MCF 10A (cell line): ENCODE results near the gene ITFG1. TPM values are rescaled to one million over a fixed set of nuclear protein-coding genes. Genes with fewer than 3 reads are reported as not detected.

Experiments used
- BruUV-seq: library from RNA; stranded (reverse); fragments of 400-500 nt; replicated peaks from 2 replicates; lab custom pipeline; 2021; lab: Mats Ljungman, UMichigan
- CTCF ChIA-PET: fragments of 300-600 bp; sonication (Branson Sonifier 250); formaldehyde crosslinking; extraction: SDS; loops from one replicate; lab custom pipeline; 2021; ENCODE audit warnings: antibody characterized with exemption, inconsistent platforms; lab: Yijun Ruan, JAX
- POLR2A ChIA-PET: fragments of 300-600, 350-650 bp; sonication (Branson Sonifier 250); formaldehyde crosslinking; extraction: SDS; loops from one replicate; lab custom pipeline; 2020; ENCODE audit warnings: antibody characterized with exemption, inconsistent platforms; lab: Yijun Ruan, JAX
- DNase-seq: peaks from one replicate; pipeline ENCODE4 v3.0.0-alpha.2; 2018; ENCODE audit not compliant: unreplicated experiment
- H3K27ac Mint-ChIP-seq: one replicate; pipeline ENCODE4 v1.8.0; 2022; ENCODE audit warnings: mild to moderate bottlenecking, low read depth, mixed read lengths; ENCODE audit not compliant: unreplicated experiment
- H3K27me3 Mint-ChIP-seq: one replicate; pipeline ENCODE4 v1.8.0; 2022; ENCODE audit warnings: mixed read lengths; ENCODE audit not compliant: insufficient read depth, unreplicated experiment
- H3K36me3 Mint-ChIP-seq: one replicate; pipeline ENCODE4 v1.8.0; 2022; ENCODE audit warnings: mild to moderate bottlenecking, moderate library complexity, mixed read lengths; ENCODE audit not compliant: insufficient read depth, unreplicated experiment
- H3K4me1 Mint-ChIP-seq: one replicate; pipeline ENCODE4 v1.8.0; 2022; ENCODE audit warnings: mixed read lengths; ENCODE audit not compliant: insufficient read depth, unreplicated experiment
- H3K4me3 Mint-ChIP-seq: one replicate; pipeline ENCODE4 v1.8.0; 2022; ENCODE audit warnings: mild to moderate bottlenecking, moderate library complexity, mixed read lengths; ENCODE audit not compliant: unreplicated experiment
- H3K9me3 Mint-ChIP-seq: one replicate; pipeline ENCODE4 v1.8.0; 2022; ENCODE audit warnings: mixed read lengths; ENCODE audit not compliant: unreplicated experiment
- intact Hi-C: fragments of 100-400 bp; cut with micrococcal nuclease; formaldehyde crosslinking; loops from 2 replicates; pipeline ENCODE4 v1.14.1; 2022
- total RNA-seq: library from RNA; stranded (reverse); gene quantifications from 2 replicates; pipeline ENCODE4 v1.2.3, GENCODE V29; 2022
- TF ChIP-seq, protein P1 (sequence below): fragments of 200-600 bp; IDR thresholded peaks from one replicate; pipeline ENCODE4 v1.8.0; 2022; ENCODE audit warnings: antibody characterized with exemption, mild to moderate bottlenecking; ENCODE audit not compliant: unreplicated experiment

ITFG1 gene
- total RNA-seq, 1 experiment from 2014 or later, result 35.4 TPM

DNA sequence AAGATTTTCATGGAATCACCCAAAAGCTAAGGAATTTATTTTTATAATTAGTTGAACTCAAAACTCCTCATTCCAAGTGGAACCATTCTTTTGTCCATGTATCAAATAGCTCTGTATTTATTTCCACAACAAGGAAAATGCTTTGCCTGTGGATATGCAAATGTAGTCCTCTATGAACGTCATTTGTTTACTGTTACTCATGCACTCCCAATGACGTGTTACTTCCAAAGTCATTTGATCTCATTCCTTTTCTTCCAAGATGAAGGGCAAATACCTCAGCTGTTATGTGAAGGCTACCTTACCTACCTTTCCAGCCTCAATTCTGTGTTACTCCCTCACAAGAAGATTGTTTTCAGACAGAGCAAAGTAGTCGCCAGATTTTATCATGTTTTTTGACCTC is 83.7 kb downstream of the ITFG1 start:
- no peaks in the 10 kb centered on the region for H3K4me1 Mint-ChIP-seq
- CTCF ChIA-PET, result interaction anchor here (0.7 to 0.9 kb wide), 4 partner anchors 26 to 347 kb away, joined by 3 read pairs; no protein-coding TSS in a partner anchor
- peaks cover 17% of the 10 kb centered on the region for H3K36me3 Mint-ChIP-seq
- POLR2A ChIA-PET, result interaction anchor here (0.9 kb wide), 1 partner anchor 49 kb away, joined by 3 read pairs; no protein-coding TSS in a partner anchor
- intact Hi-C loops, result no loop called here
- no peak overlapping the region for H3K27ac Mint-ChIP-seq
- H3K27me3 Mint-ChIP-seq, result no peaks in the 10 kb centered on the region
- TF ChIP-seq, protein P1, sequence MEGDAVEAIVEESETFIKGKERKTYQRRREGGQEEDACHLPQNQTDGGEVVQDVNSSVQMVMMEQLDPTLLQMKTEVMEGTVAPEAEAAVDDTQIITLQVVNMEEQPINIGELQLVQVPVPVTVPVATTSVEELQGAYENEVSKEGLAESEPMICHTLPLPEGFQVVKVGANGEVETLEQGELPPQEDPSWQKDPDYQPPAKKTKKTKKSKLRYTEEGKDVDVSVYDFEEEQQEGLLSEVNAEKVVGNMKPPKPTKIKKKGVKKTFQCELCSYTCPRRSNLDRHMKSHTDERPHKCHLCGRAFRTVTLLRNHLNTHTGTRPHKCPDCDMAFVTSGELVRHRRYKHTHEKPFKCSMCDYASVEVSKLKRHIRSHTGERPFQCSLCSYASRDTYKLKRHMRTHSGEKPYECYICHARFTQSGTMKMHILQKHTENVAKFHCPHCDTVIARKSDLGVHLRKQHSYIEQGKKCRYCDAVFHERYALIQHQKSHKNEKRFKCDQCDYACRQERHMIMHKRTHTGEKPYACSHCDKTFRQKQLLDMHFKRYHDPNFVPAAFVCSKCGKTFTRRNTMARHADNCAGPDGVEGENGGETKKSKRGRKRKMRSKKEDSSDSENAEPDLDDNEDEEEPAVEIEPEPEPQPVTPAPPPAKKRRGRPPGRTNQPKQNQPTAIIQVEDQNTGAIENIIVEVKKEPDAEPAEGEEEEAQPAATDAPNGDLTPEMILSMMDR, result no peak
- no peaks in the 10 kb centered on the region for H3K9me3 Mint-ChIP-seq
- peak; percentile 7 for DNase-seq
- no peak overlapping the region for H3K4me3 Mint-ChIP-seq
- BruUV-seq, result no TSS peak

DNA sequence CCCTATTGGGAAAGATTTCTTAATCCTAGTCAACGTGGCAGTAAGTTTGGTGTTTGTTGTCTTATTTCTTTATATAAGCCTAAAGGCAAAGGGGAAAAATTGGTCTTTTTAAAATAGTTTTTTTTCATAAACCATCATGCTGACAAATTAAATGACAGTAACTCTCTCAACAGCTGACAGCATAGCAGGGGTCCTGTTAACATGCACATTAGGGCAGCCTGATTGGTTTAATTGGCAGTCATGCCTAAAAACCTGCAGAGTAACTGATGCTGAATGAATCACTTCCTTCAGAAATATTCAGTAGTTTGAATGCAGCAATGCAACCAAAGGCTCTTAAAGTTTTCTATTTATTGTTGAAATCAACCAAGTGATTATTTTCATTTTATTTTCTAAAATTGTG is 85.4 kb downstream of the ITFG1 start:
- DNase-seq, result no peak
- no peak overlapping the region for H3K27ac Mint-ChIP-seq
- intact Hi-C loops, result no loop called here
- peaks cover 21% of the 10 kb centered on the region for H3K36me3 Mint-ChIP-seq
- TF ChIP-seq, protein P1, result no peak
- no TSS peak for BruUV-seq
- CTCF ChIA-PET, result no interaction called here
- no peaks in the 10 kb centered on the region for H3K4me1 Mint-ChIP-seq
- no peak overlapping the region for H3K4me3 Mint-ChIP-seq
- no peaks in the 10 kb centered on the region for H3K9me3 Mint-ChIP-seq
- POLR2A ChIA-PET, result interaction anchor here (0.6 kb wide), 1 partner anchor 352 kb away, joined by 3 read pairs; no protein-coding TSS in a partner anchor
- H3K27me3 Mint-ChIP-seq, result no peaks in the 10 kb centered on the region

DNA sequence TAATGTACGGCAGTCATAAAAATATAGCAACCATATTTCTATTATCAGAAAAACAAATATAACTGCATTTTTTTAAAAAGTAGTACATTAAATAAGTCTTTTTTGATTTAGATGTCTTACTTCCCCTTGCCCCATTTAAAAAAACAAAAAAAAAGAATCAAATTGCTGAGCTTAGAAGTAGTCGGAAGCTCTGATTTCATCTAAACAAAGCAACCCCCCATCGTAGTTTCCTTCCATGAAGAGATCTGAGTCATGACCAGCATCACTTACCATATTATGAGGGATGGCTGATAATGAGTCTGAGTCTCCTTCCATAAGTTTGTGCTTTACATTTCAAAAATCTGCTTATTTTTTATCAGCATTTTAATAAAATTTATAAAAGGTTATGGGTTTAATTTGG is 86.2 kb downstream of the ITFG1 start:
- Mint-ChIP-seq H3K9me3 (no peaks in the 10 kb centered on the region), H3K27me3 (no peaks in the 10 kb centered on the region), H3K4me1 (no peaks in the 10 kb centered on the region), H3K27ac (no peak overlapping the region), H3K36me3 (peaks cover 27% of the 10 kb centered on the region), H3K4me3 (no peak overlapping the region)
- DNase-seq, result no peak
- BruUV-seq, result no TSS peak
- ChIA-PET CTCF (no interaction called here), POLR2A (interaction anchor here (0.6 kb wide), 1 partner anchor 353 kb away, joined by 3 read pairs; no protein-coding TSS in a partner anchor)
- TF ChIP-seq, protein P1, result no peak
- intact Hi-C loops, result no loop called here

DNA sequence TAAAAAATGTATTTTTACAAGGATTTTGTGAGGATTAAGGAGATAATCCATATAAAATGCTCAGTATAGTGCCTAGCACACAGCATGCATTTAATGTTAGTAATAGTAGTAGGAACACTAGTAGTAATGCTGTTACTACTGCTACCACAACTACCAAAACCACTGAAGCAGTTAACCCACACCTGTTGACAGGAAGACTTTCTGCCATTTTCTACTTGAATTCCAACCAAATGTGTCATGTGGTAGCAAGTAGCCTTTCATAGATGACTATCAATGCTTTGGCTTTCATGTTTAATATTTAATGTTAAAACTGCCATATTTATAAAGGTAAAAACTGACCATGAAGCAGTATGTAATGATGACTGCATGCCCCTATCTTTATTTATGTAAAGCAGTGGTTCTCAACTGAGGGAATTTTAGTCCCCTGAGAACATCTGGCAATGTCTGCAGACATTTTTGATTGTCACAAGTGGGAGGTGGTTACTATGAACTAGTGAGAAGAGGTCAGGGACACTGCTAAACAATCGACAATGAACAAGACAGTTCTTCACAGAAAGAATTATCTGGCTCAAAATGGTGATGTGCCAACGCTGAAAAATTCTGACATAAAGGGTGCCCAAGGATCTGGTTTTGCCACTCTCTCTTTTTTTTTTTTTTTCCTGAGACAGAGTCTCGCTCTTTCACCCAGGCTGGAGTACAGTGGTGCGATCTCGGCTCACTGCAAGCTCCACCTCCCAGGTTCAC is 89.4 kb downstream of the ITFG1 start:
- TF ChIP-seq, protein P1, result no peak
- DNase-seq, result no peak
- H3K27ac Mint-ChIP-seq, result no peak overlapping the region
- H3K9me3 Mint-ChIP-seq, result no peaks in the 10 kb centered on the region
- H3K27me3 Mint-ChIP-seq, result no peaks in the 10 kb centered on the region
- POLR2A ChIA-PET, result no interaction called here
- no peak overlapping the region for H3K4me3 Mint-ChIP-seq
- intact Hi-C loops, result no loop called here
- no TSS peak for BruUV-seq
- H3K4me1 Mint-ChIP-seq, result no peaks in the 10 kb centered on the region
- CTCF ChIA-PET, result no interaction called here
- H3K36me3 Mint-ChIP-seq, result peaks cover 27% of the 10 kb centered on the region
